IMR-90 (cell line): ENCODE data around the gene TEX13C.

Source experiments
- MXI1 ChIP-seq: IDR thresholded peaks from 2 replicates; pipeline ENCODE4 v1.6.1; 2012; ENCODE audit warnings: low read depth, mild to moderate bottlenecking, low read length, moderate library complexity, borderline replicate concordance
- RFX5 ChIP-seq: IDR thresholded peaks from 2 replicates; pipeline ENCODE4 v1.8.0; 2012; ENCODE audit warnings: low read depth, mild to moderate bottlenecking, low read length, moderate library complexity

DNA sequence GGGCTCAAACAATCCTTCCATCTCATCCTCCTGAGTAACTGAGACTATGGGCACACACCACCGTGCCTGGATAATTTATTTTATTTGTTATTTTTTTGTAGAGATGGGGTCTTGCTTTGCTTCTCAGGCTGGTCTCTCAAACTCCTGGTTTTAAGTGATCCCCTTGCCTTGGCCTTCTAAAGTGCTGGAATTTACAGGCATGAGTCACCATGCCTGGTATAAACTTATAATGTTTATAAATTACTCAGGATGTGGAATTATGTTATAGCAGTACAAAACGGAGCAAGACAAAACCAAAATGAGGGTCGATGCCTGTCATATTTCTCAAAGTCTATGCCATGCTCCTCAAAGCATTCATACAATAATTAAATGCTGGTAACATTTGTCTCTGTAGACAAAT lies 29.8 kb upstream of the TEX13C start:
- TF ChIP-seq MXI1 = no peak
- TF ChIP-seq RFX5 = no peak
